ENCODE results near the gene SULT2B1.
"Not testable (repeated sequence)": the region's sequence is repeated elsewhere in the genome, so short reads cannot be mapped to it uniquely, and the experiment has no call there.

The SULT2B1 gene

DNA sequence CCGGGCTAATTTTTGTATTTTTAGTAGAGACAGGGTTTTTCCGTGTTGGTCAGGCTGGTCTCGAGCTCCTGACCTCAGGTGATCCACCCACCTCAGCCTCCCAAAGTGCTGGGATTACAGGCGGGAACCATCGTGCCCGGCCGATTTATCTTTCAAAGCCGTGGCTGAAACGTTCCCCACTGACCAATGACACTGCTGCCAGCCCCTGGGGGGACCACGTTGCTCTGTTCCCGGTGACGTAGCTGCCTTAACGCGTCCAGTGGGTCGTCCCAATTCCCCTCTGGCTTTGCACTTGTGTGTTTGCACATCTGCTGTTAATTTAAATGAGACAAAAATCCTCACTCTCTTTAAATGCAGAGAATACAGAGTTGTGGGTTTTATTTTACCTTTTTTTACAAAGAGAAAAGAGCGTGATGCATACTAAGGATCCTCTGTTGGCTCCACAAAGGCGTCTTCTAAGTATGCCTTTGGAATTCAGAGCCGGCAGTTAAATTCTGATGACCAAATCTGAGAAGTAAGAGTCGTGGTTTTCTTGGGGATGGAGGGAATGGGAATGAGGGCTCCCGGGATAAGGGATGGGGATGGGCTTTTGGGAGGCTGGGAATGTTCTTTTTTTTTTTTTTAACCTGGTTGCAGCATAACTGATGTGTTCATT is 21.8 kb upstream of the SULT2B1 start:
- no peak for DNase-seq

GRCh38 chr19:48530770-48531169 is 21.2 kb upstream of the SULT2B1 start:
- no peak for DNase-seq

GRCh38 chr19:48533770-48534169 is 18.2 kb upstream of the SULT2B1 start:
- no peak for DNase-seq

- no peak for DNase-seq
Observed at GRCh38 chr19:48537541-48537940, 14.4 kb upstream of the SULT2B1 start.

GRCh38 chr19:48538057-48538456 is 13.9 kb upstream of the SULT2B1 start:
- not testable (repeated sequence) for DNase-seq

DNA sequence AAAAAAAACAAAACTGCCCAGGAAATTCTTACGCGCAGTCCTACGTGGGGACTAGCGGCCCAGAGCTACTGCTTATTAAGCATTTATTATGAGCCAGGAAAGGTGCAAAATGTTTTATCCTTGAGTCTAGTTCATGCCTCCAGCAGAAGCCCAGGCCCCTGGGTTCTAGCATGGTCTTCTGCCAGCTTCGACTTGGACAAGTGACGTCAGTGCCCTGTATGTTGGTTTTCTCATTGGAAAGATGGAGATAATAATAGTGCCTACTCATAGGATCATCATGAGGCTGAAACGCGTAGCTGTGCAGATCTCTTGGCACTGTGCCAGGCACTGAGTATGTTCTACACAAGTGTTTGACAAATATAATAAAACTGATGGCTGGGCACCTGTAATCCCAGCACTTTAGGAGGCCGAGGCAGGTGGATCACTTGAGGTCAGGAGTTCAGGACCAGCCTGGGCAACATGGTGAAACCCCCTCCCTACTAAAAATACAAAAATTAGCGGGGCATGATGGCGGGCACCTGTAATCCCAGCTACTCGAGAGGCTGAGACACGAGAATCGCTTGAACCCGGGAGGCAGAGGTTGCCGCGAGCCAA is 12.4 kb upstream of the SULT2B1 start:
- peak; percentile 60 for DNase-seq

DNA sequence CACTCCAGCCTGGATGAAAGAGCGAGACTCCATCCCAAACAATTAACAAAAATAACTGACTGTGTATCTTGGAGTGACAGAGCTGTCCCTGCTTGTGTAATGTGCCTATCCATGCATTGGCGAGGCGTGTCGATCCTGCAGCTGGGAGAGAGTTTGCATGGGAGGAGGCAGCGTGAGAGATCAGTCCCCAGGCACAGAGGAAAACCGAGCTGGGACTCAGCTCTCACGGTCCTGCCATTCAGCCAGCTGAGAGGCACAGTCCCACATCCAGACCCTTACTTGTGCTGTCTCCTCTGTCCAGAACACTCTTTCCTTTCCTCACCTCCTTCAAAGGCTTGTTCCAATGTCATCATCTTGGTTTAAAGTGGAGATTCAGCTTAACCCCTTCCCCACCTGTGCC is 11.9 kb upstream of the SULT2B1 start:
- no peak for DNase-seq

DNA sequence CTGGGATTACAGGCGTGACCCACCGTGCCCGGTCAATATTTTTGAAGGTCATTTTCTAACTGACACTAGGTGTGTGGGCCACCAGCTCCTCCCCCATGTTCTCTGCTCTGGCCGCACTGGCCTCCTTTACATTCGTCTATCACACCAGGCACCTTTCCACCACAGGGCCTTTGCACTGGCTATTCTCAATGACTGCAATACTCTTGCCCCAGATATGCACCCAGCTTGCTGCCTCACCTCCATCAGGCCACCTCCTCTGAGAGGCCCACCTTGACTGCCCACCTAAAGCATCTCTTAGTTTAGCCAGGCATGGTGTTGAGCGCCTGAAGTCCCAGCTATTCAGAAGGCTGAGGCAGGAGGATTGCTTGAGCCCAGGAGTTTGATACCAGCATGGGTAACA is 10.2 kb upstream of the SULT2B1 start:
- DNase-seq = no peak

GRCh38 chr19:48543121-48543710 is 8.8 kb upstream of the SULT2B1 start:
- DNase-seq = no peak

DNA sequence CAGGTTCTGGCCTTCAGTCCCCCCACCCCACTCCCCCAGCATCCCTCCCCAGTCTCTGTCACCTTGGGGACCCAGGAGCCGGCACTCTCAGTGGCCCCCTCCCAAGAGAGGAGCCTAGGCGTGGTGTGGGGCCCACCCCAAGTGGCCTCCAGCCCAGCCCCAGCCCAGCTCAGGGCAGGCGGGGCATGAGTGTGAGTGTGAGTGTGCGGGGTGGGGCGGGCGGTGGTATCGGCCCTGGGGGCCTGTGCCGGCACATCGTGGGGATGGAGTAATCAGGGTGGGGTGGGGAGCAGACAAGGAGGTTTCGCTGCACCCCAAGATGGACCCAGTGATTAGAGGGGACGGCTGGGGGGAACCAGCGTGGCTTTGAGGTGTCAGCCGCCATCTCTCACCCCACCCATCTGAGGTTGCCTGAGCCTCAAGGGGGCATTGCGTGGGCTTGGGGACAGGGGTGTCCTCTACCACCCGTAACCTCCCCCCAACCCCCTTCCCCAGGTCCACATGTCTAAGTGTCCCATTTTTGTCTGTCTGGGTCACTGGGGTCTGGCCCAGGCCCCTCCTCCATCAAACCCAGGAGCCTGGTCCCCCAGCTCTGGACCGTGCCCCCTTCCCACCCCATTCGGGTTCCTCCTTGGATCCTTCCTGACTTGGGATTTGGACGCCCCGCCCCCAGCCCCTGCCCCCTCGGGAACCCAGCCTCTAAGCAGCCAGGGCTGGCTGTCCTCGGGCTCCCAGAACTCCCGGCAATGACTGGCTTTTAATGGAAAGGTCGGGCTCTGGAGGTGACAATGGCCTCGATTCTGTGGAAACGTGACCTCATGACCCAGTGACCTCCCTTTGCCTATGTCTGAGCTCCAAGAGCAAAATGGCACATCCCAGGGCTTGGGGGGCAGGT is 6.9 kb upstream of the SULT2B1 start:
- DNase-seq = no peak

GRCh38 chr19:48547722-48548121 is 4.2 kb upstream of the SULT2B1 start:
- no peak for DNase-seq

GRCh38 chr19:48548253-48548911 is 3.6 kb upstream of the SULT2B1 start:
- DNase-seq = no peak

DNA sequence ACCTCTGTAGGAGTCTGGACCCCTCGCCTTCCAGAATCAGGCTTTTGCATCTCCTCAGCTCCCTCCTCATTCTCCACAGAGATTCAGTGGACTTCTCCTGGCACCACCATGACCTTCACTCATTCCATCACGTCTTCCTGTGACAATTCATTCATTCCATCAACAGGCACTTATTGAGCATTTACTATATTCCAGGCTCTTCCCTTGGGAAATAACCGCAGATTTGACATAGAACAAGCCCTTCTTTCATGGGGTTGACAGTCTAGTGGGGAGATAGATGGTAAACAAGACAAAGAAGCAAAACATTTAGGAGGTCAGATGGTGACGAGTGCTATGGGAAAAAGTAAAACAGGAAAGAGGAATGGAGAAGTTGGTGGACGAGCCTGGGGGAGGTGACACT is 2.6 kb upstream of the SULT2B1 start:
- DNase-seq = no peak

- DNase-seq = no peak
Observed at GRCh38 chr19:48552406-48553322, 692 bp downstream of the SULT2B1 start.

DNA sequence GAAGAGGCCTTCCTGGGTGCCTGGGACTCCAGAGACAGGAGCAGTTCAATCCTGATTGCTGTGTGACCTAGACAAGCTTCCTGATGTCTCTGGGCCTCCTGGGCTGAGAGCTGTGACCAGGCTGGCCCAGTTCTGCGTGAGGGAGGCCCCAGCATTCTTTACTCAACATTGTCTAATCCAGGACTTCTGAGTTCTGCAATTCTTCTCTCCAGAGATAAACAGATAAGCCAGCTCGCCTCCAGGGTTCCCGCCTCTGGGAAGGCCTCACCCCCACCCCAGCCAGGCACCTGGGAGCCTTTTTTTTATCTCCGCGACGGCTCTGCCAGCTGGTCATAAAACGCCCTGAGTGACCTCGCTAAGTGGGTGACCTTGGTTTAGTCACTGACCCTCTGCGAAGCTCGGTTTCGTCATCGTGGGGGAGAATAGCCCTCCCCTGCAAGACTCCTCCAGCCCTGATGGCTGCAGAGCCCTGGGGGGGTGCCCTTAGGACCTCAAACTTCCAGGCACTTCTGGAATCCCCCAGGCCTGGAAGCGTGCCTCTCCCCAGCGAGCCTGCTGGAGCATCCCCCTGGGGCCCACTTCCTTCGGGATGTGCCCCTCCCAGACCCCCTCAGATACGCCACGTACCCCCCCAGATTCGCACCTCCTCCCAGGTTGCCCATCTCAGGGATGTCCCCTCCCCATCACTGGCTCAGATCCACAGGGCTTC is 1.9 kb downstream of the SULT2B1 start:
- DNase-seq = peak; percentile 74

- no peak for DNase-seq
Observed at GRCh38 chr19:48554385-48555091, 2.6 kb downstream of the SULT2B1 start.

DNA sequence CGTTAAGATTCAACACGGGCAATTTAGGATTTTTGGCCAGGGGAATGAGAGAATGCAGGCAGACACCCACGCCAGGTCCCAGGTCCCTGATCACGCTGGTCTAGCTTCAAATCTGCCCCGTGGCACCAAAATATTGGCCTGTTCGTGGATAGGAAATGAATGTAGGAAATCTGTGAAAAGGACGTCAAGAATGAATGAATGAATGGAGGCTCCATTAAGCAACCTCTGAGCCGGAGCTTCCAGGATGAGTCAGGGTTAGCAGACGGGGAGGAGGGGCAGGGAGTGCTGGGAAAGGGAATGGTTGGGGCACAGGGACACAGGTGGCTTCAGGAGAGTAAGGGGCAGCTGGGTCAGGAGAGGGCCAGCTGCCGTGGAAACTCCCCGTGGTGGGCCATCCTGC is 4.2 kb downstream of the SULT2B1 start:
- no peak for DNase-seq

- DNase-seq = no peak
Observed at GRCh38 chr19:48556825-48557224, 4.9 kb downstream of the SULT2B1 start.

- peak; percentile 51 for DNase-seq
Observed at GRCh38 chr19:48558018-48558684, 6.2 kb downstream of the SULT2B1 start.

- peak; percentile 24 for DNase-seq
Observed at GRCh38 chr19:48560095-48560530, 8.1 kb downstream of the SULT2B1 start.
